ENCODE data around the gene HOXA1. TPM values are rescaled to one million over a fixed set of nuclear protein-coding genes. Genes with fewer than 3 reads are reported as not detected.

The HOXA1 gene
- polyA plus RNA-seq, 1 donor from 2014 or later, result 0.24 TPM

GRCh38 chr7:27115221-27116026 is 19.6 kb upstream of the HOXA1 start:
- Mint-ChIP-seq H3K27ac (peak overlapping the region in 1 of 3 donors; percentile 13), H3K36me3 (no peaks in the 10 kb centered on the region), H3K27me3 (peaks cover 2% of the 10 kb centered on the region), H3K9me3 (no peaks in the 10 kb centered on the region), H3K4me3 (no peak overlapping the region), H3K4me1 (no peaks in the 10 kb centered on the region)

GRCh38 chr7:27114881-27115220 is 19.1 kb upstream of the HOXA1 start:
- H3K4me1 Mint-ChIP-seq, result no peaks in the 10 kb centered on the region
- H3K27ac Mint-ChIP-seq, result peak overlapping the region in 1 of 3 donors; percentile 13
- peaks cover 2% of the 10 kb centered on the region for H3K27me3 Mint-ChIP-seq
- no peaks in the 10 kb centered on the region for H3K9me3 Mint-ChIP-seq
- no peaks in the 10 kb centered on the region for H3K36me3 Mint-ChIP-seq
- H3K4me3 Mint-ChIP-seq, result no peak overlapping the region

DNA sequence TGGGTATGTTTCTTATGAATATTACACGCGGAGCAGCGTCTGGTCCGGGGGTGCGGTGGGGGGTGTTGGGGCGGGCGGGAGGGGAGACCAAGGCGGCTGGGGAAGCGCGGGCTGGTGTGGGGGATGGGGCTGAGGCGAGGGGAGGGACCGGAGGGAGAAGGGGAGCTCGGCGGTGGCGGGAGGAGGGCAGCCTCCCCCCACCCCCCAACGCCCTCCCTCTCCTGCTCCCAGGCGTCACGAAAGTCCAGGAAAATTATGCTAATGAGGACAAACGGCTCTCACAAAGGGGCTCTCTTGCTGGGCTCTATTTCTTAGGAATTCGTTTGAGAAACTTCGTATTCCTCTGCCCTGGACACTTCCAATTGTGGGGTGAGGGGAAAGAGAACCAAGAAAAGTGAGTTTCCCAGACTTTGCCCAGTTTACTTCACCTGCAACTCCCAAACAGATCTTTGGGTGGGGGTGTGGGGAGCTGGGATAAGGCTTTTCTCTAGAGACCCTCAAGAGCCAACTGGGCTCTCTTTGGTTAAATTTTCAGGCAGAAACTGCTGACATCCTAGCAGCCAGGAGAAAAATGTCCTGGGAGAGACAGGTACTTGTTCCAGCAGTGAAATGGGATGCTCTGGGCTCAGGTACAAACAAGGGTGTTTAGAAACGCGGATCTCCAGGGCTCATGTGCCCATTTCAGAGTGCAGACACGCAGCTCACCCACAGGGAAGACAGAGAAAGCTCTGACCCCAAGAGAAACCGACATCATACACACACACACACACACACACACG is 18.4 kb upstream of the HOXA1 start:
- Mint-ChIP-seq H3K4me1 (no peaks in the 10 kb centered on the region), H3K4me3 (no peak overlapping the region), H3K9me3 (no peaks in the 10 kb centered on the region), H3K36me3 (no peaks in the 10 kb centered on the region), H3K27ac (no peak overlapping the region), H3K27me3 (peaks cover 2% of the 10 kb centered on the region)

GRCh38 chr7:27112955-27113949 is 17.5 kb upstream of the HOXA1 start:
- Mint-ChIP-seq H3K36me3 (peaks cover 2% of the 10 kb centered on the region), H3K27me3 (peaks cover 2% of the 10 kb centered on the region), H3K27ac (no peak overlapping the region), H3K9me3 (no peaks in the 10 kb centered on the region), H3K4me1 (no peaks in the 10 kb centered on the region), H3K4me3 (no peak overlapping the region)

GRCh38 chr7:27112361-27112760 is 16.6 kb upstream of the HOXA1 start:
- Mint-ChIP-seq H3K4me3 (no peak overlapping the region), H3K36me3 (peaks cover 2% of the 10 kb centered on the region), H3K27ac (no peak overlapping the region)

DNA sequence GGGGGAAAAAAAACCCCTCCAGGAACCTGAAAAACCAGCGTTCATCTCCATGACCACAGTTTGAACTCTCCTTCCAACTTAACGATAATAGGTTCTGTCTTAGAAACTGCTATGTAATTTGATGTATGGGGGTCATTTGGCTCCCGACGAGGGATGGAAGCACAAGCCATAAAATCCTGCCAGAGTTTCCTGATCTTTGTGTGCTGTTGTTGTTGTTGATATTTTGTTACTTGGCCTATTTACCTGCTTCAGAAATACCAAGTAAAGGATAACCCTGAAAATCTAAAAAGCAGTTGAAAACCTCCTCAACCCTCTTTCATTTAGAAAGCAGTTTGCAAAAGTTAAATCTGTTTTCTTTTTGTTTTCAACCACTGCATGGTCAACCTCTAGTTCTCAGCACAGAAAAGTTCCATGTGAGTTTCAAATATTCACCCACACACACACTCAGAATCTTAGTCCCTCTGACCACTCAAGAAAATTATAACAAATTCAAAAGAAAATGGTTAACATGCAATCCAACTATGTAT is 16.0 kb upstream of the HOXA1 start:
- no peaks in the 10 kb centered on the region for H3K9me3 Mint-ChIP-seq
- H3K36me3 Mint-ChIP-seq, result peaks cover 2% of the 10 kb centered on the region
- peaks cover 2% of the 10 kb centered on the region for H3K27me3 Mint-ChIP-seq
- no peak overlapping the region for H3K4me3 Mint-ChIP-seq
- H3K27ac Mint-ChIP-seq, result no peak overlapping the region
- H3K4me1 Mint-ChIP-seq, result peaks cover 0 to 1% (median 0%) of the 10 kb centered on the region in 3 donors

More at GRCh38 chr7:27112361-27112760, 16.6 kb upstream of the HOXA1 start:
- H3K9me3 Mint-ChIP-seq, result no peaks in the 10 kb centered on the region
- H3K4me1 Mint-ChIP-seq, result peaks cover 0 to 1% (median 0%) of the 10 kb centered on the region in 3 donors
- peaks cover 2% of the 10 kb centered on the region for H3K27me3 Mint-ChIP-seq

DNA sequence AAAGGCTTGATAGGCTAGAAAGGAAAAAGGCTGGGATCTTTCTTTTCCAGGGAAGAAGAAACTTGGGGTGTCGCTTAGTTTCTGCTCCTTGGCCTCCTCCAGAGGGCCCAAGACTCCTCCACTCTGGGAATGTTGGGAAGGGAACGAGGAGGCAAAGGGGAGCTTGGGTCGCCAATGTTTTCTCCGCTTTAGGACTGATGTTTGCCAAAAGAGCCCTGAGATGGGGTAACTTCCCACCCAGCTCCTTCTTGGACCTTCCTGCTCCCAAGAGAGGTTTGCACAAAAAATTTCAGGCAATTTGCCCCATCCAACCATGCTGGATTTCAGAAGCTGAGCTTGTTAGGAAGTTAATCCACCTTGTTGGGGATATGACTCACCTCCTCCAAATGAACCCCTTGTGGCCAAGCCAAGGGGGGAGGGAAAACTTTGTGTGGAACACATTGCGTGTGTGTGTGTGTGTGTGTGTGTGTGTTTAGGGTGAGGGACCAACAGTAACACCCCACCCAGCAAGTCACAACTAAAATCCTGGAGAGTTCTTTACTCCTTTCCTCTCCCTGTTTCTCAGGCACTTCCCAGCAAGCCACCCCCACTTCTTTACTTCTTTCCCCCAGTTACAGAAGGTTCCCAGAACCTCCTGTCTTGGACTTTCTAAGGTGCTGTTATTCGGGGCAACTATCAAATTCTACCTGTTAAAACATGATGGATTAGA is 15.4 kb upstream of the HOXA1 start:
- peaks cover 2% of the 10 kb centered on the region for H3K36me3 Mint-ChIP-seq
- H3K4me1 Mint-ChIP-seq, result peaks cover 0 to 1% (median 0%) of the 10 kb centered on the region in 3 donors
- no peak overlapping the region for H3K4me3 Mint-ChIP-seq
- H3K9me3 Mint-ChIP-seq, result no peaks in the 10 kb centered on the region
- peaks cover 2% of the 10 kb centered on the region for H3K27me3 Mint-ChIP-seq
- H3K27ac Mint-ChIP-seq, result no peak overlapping the region

GRCh38 chr7:27110186-27111031 is 14.6 kb upstream of the HOXA1 start:
- Mint-ChIP-seq H3K27me3 (peaks cover under 1% of the 10 kb centered on the region), H3K4me3 (no peak overlapping the region), H3K36me3 (peaks cover 2% of the 10 kb centered on the region), H3K9me3 (no peaks in the 10 kb centered on the region), H3K4me1 (peaks cover 0 to 1% (median 0%) of the 10 kb centered on the region in 3 donors), H3K27ac (no peak overlapping the region)

DNA sequence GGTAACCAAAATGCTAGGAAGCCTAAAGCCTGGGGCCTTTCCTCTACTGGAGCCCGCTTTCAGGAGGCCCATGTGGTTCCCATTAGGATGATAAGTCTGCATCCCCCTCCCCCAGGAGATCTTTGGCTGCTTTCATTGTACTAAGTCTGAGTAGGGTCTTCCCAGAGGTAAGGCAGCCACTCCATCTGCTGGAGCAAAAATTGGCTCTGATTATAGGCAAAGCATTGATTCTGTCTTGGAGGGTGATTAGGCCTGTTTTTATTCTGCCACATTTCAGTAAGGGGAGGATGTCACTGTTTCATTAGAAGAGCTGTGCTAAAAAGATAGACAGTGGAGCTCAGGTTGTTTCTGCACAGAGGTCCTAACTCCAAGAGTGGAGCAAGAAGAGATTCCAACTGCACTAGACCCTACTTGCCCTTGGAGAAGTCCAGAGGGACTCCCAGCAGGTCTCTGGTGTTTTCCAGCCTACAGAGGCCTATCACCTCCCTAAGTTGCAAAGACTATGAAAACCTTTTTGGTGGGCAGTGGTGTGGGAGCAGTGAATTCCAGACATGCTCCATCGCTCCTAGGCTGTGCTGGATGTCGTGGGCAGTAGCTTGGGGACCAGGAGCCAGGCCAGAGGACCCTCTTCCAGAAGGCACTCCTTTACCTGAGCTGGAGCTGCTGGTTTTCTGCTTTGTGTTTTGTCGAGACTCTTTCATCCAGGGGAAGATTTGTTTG is 13.8 kb upstream of the HOXA1 start:
- Mint-ChIP-seq H3K4me1 (peaks cover 0 to 1% (median 0%) of the 10 kb centered on the region in 3 donors), H3K36me3 (peaks cover 2% of the 10 kb centered on the region), H3K27ac (no peak overlapping the region), H3K9me3 (no peaks in the 10 kb centered on the region), H3K4me3 (no peak overlapping the region), H3K27me3 (peaks cover 3% of the 10 kb centered on the region)

- Mint-ChIP-seq H3K4me1 (peaks cover 1 to 4% (median 4%) of the 10 kb centered on the region in 3 donors), H3K4me3 (no peak overlapping the region), H3K27me3 (peaks cover 12% of the 10 kb centered on the region), H3K9me3 (no peaks in the 10 kb centered on the region), H3K27ac (no peak overlapping the region), H3K36me3 (peaks cover 2% of the 10 kb centered on the region)
These were observed 12.8 kb upstream of the HOXA1 start for GRCh38 chr7:27108390-27109127.

GRCh38 chr7:27107391-27108381 is 11.9 kb upstream of the HOXA1 start:
- no peaks in the 10 kb centered on the region for H3K9me3 Mint-ChIP-seq
- H3K4me1 Mint-ChIP-seq, result peaks cover 1 to 9% (median 6%) of the 10 kb centered on the region in 3 donors
- peaks cover 21% of the 10 kb centered on the region for H3K27me3 Mint-ChIP-seq
- H3K27ac Mint-ChIP-seq, result no peak overlapping the region
- H3K4me3 Mint-ChIP-seq, result no peak overlapping the region
- peaks cover 2% of the 10 kb centered on the region for H3K36me3 Mint-ChIP-seq
